Keratinocyte (primary cell): ENCODE measurements around the gene TOX4. TPM values are rescaled to one million over a fixed set of nuclear protein-coding genes. Genes with fewer than 3 reads are reported as not detected.

ENCODE experiments used
- DNase-seq: peaks from one replicate; pipeline ENCODE4 v3.0.0-alpha.2; 2011; ENCODE audit warnings: low read depth, missing footprints, low spot score
- FAIRE-seq: peaks from 2 replicates; lab custom pipeline; 2011; peaks lifted over from hg19 to GRCh38; lab: Jason Lieb, UNC
- H2AFZ ChIP-seq: 2 replicates; pipeline ENCODE4 v1.6.0; 2012; ENCODE audit warnings: low read length, control low read depth, inconsistent platforms; ENCODE audit not compliant: control insufficient read depth
- H3K27ac ChIP-seq: 2 replicates; pipeline ENCODE4 v1.5.1; 2011; ENCODE audit warnings: low read length; ENCODE audit not compliant: control insufficient read depth, insufficient read depth
- H3K27me3 ChIP-seq: 3 replicates; pipeline ENCODE4 v1.6.0; 2011; ENCODE audit warnings: low read length; ENCODE audit not compliant: control insufficient read depth, insufficient read depth; ENCODE audit errors: extremely low read depth
- H3K36me3 ChIP-seq, 2 experiments: 2 replicates in 1 of 2; 3 replicates in 1 of 2; pipeline ENCODE4 v1.5.1; 2011; ENCODE audit warnings: low read length in 2 of 2, mild to moderate bottlenecking in 1 of 2; ENCODE audit not compliant: control insufficient read depth in 2 of 2, insufficient read depth in 2 of 2; ENCODE audit errors: extremely low read depth in 1 of 2
- H3K4me1 ChIP-seq: 3 replicates; pipeline ENCODE4 v1.5.1; 2011; ENCODE audit warnings: low read length; ENCODE audit not compliant: control insufficient read depth, insufficient read depth; ENCODE audit errors: extremely low read depth
- H3K4me2 ChIP-seq: 3 replicates; pipeline ENCODE4 v1.6.0; 2011; ENCODE audit warnings: low read depth, low read length; ENCODE audit not compliant: control insufficient read depth, insufficient read depth; ENCODE audit errors: extremely low read depth
- H3K4me3 ChIP-seq, 3 experiments: fragments of 200-600 bp in 1 of 3; sonication (generic) in 1 of 3; 2 replicates in 2 of 3; 3 replicates in 1 of 3; pipeline ENCODE4 v1.5.1; 2011 to 2016; ENCODE audit warnings: low read length in 3 of 3, mild to moderate bottlenecking in 3 of 3, control low read depth in 2 of 3, inconsistent platforms in 1 of 3, low read depth in 1 of 3, mixed read lengths in 1 of 3, mixed run types in 1 of 3, moderate library complexity in 1 of 3; ENCODE audit not compliant: control insufficient read depth in 2 of 3, insufficient read depth in 2 of 3; ENCODE audit errors: extremely low read depth in 1 of 3
- H3K79me2 ChIP-seq: 2 replicates; pipeline ENCODE4 v1.6.0; 2012; ENCODE audit warnings: low read length; ENCODE audit not compliant: control insufficient read depth, insufficient read depth
- H3K9ac ChIP-seq: 3 replicates; pipeline ENCODE4 v1.6.0; 2011; ENCODE audit warnings: low read length; ENCODE audit not compliant: control insufficient read depth, insufficient read depth; ENCODE audit errors: extremely low read depth
- H3K9me1 ChIP-seq: 3 replicates; pipeline ENCODE4 v1.6.0; 2011; ENCODE audit warnings: low read length; ENCODE audit not compliant: control insufficient read depth, insufficient read depth; ENCODE audit errors: extremely low read depth
- H3K9me3 ChIP-seq: 2 replicates; pipeline ENCODE4 v1.5.1; 2012; ENCODE audit warnings: low read depth, low read length; ENCODE audit not compliant: control insufficient read depth
- H4K20me1 ChIP-seq: 3 replicates; pipeline ENCODE4 v1.6.0; 2011; ENCODE audit warnings: low read length; ENCODE audit not compliant: control insufficient read depth, insufficient read depth; ENCODE audit errors: extremely low read depth
- CTCF ChIP-seq, 3 experiments: IDR thresholded peaks in 1 of 3; conservative IDR thresholded peaks in 1 of 3; optimal IDR thresholded peaks in 1 of 3; 2 replicates in 2 of 3; 3 replicates in 1 of 3; pipeline versions ENCODE3 to v1.5.1; 2011; ENCODE audit warnings: low read length in 3 of 3, mild to moderate bottlenecking in 3 of 3, moderate library complexity in 2 of 3, control low read depth in 1 of 3, inconsistent platforms in 1 of 3; ENCODE audit not compliant: insufficient read depth in 2 of 3; ENCODE audit errors: extremely low read depth in 1 of 3
- EZH2 ChIP-seq: IDR thresholded peaks from one replicate; pipeline ENCODE4 v1.6.1; 2012; ENCODE audit warnings: inconsistent platforms, mild to moderate bottlenecking, low read length, moderate library complexity
- dilution Hi-C: fragments of 300-500 bp; cut with MboI; formaldehyde crosslinking; loops from one replicate; pipeline ENCODE4 v1.7.0; 2020; ENCODE audit warnings: low sequenced_read_pairs; ENCODE audit not compliant: extremely low pct_ligation_motif_present
- polyA plus RNA-seq, 5 experiments: library from polyadenylated mRNA; depleted of rRNA in 3 of 5; stranded (reverse) in 3 of 5; stranded (forward) in 1 of 5; unstranded in 1 of 5; fragments of >200 nt; gene quantifications; 1 replicate in 1 of 5; 2 replicates in 3 of 5; 3 replicates in 1 of 5; pipeline versions ENCODE4 v1.2.1 to v1.2.3, GENCODE V29; 2011 to 2012; ENCODE audit warnings: missing spikeins in 2 of 5, low read depth in 1 of 5, low replicate concordance in 1 of 5

TOX4 gene
- polyA plus RNA-seq, 1 donor (not counting 4 experiments of a cell fraction or from before 2014, with no cell fraction given): 85.4 TPM

GRCh38 chr14:21503376-21503775, 26.4 kb downstream of the TOX4 start:
- no peak for FAIRE-seq
- no peak for DNase-seq
- Histone ChIP-seq H3K4me2 (no peak overlapping the region), H2AFZ (no peak overlapping the region), H3K27me3 (no peaks in the 10 kb centered on the region), H3K4me1 (no peaks in the 10 kb centered on the region), H3K9ac (no peak overlapping the region), H4K20me1 (no peaks in the 10 kb centered on the region), H3K79me2 (peaks cover 42% of the 10 kb centered on the region), H3K36me3 (peaks cover 22 to 35% of the 10 kb centered on the region in 2 experiments), H3K9me1 (no peaks in the 10 kb centered on the region), H3K9me3 (no peaks in the 10 kb centered on the region), H3K27ac (no peak overlapping the region), H3K4me3 (no peak overlapping the region)
- no peak for TF ChIP-seq EZH2
- TF ChIP-seq CTCF (optimal IDR thresholded peaks at IDR 0.05 in 1 of 3, IDR thresholded peaks at IDR 0.05 in 1 of 3, conservative IDR thresholded peaks at IDR 0.05 in 1 of 3; ENCODE audit: extremely low read depth in 1 of 3, insufficient read depth in 2 of 3, low read length in 3 of 3): no peak
- dilution Hi-C loops: no loop called here

- Histone ChIP-seq H3K4me1 (peaks cover 10% of the 10 kb centered on the region), H3K4me3 (no peak overlapping the region), H3K9me1 (no peaks in the 10 kb centered on the region), H4K20me1 (no peaks in the 10 kb centered on the region), H2AFZ (no peak overlapping the region), H3K9ac (no peak overlapping the region), H3K4me2 (no peak overlapping the region), H3K9me3 (no peaks in the 10 kb centered on the region), H3K27me3 (no peaks in the 10 kb centered on the region), H3K36me3 (peaks cover 21 to 25% of the 10 kb centered on the region in 2 experiments), H3K27ac (no peak overlapping the region), H3K79me2 (peaks cover 58% of the 10 kb centered on the region)
- DNase-seq (no peak), FAIRE-seq (no peak)
- no peak for TF ChIP-seq CTCF (optimal IDR thresholded peaks at IDR 0.05 in 1 of 3, IDR thresholded peaks at IDR 0.05 in 1 of 3, conservative IDR thresholded peaks at IDR 0.05 in 1 of 3; ENCODE audit: extremely low read depth in 1 of 3, insufficient read depth in 2 of 3, low read length in 3 of 3)
- TF ChIP-seq EZH2: no peak
- dilution Hi-C loops: no loop called here
These were observed 28.1 kb downstream of the TOX4 start for GRCh38 chr14:21505012-21505553.
